H1 (cell line): ENCODE data around the gene ARHGEF40. TPM values are rescaled to one million over a fixed set of nuclear protein-coding genes. Genes with fewer than 3 reads are reported as not detected.

ENCODE experiments used
- CTCF ChIA-PET: fragments of 300-600 bp; sonication (Branson Sonifier 250); formaldehyde crosslinking; loops from one replicate; lab custom pipeline; 2021; ENCODE audit not compliant: partially characterized antibody; lab: Charles Lee
- POLR2A ChIA-PET: fragments of 300-600 bp; sonication (Branson Sonifier 250); formaldehyde crosslinking; loops from one replicate; lab custom pipeline; 2021; ENCODE audit warnings: inconsistent platforms; ENCODE audit not compliant: partially characterized antibody; lab: Charles Lee
- DNase-seq, 2 experiments: peaks; one replicate each; pipeline versions ENCODE4 v3.0.0 to v3.0.0-alpha.2; 2010 to 2022; ENCODE audit warnings: low spot score in 2 of 2, low read depth in 1 of 2, mixed read lengths in 1 of 2
- FAIRE-seq: peaks from 2 replicates; lab custom pipeline; 2011; peaks lifted over from hg19 to GRCh38; lab: Jason Lieb, UNC
- H2AFZ ChIP-seq: 2 replicates; pipeline ENCODE4 v1.8.1; 2012; ENCODE audit warnings: low read length, inconsistent platforms
- H2AK5ac ChIP-seq: 2 replicates; pipeline ENCODE4 v1.6.1; 2013; ENCODE audit warnings: low read depth, low read length
- H2BK120ac ChIP-seq: replicated peaks from 2 replicates; pipeline ENCODE3; 2013; ENCODE audit warnings: low read depth, low read length, inconsistent platforms
- H2BK12ac ChIP-seq: 2 replicates; pipeline ENCODE4 v1.6.1; 2013; ENCODE audit warnings: low read depth, low read length
- H2BK15ac ChIP-seq: 2 replicates; pipeline ENCODE4 v1.6.1; 2013; ENCODE audit warnings: low read length
- H2BK20ac ChIP-seq: 2 replicates; pipeline ENCODE4 v1.6.1; 2013; ENCODE audit warnings: low read length
- H2BK5ac ChIP-seq: 2 replicates; pipeline ENCODE4 v1.6.1; 2013; ENCODE audit warnings: low read depth, low read length
- H3K14ac ChIP-seq: 2 replicates; pipeline ENCODE4 v1.6.1; 2013; ENCODE audit warnings: inconsistent platforms; ENCODE audit not compliant: insufficient read length
- H3K18ac ChIP-seq: 2 replicates; pipeline ENCODE4 v1.6.1; 2013; ENCODE audit warnings: low read length; ENCODE audit errors: extremely low read depth
- H3K23ac ChIP-seq: 2 replicates; pipeline ENCODE4 v1.6.1; 2013; ENCODE audit warnings: inconsistent platforms; ENCODE audit not compliant: insufficient read length
- H3K23me2 ChIP-seq: 2 replicates; pipeline ENCODE4 v1.6.1; 2013; ENCODE audit warnings: low read depth, low read length
- H3K27ac ChIP-seq: 2 replicates; pipeline ENCODE4 v1.6.1; 2011; ENCODE audit warnings: low read depth, low read length, inconsistent platforms
- H3K27me3 ChIP-seq, 4 experiments: replicated peaks in 1 of 4; 1 replicate in 1 of 4; 2 replicates in 3 of 4; pipeline versions ENCODE4 v1.6.1 to v1.8.1; 2011 to 2013; ENCODE audit warnings: low read length in 3 of 4, mild to moderate bottlenecking in 3 of 4, inconsistent platforms in 2 of 4, mixed read lengths in 2 of 4, moderate library complexity in 1 of 4; ENCODE audit not compliant: control insufficient read depth in 3 of 4, insufficient read depth in 3 of 4; ENCODE audit errors: extremely low read depth in 1 of 4
- H3K36me3 ChIP-seq, 4 experiments: 2 replicates each; pipeline versions ENCODE4 v1.6.1 to v1.8.1; 2011 to 2013; ENCODE audit warnings: mild to moderate bottlenecking in 4 of 4, low read length in 3 of 4, moderate library complexity in 2 of 4, control low read depth in 1 of 4, inconsistent platforms in 1 of 4; ENCODE audit not compliant: insufficient read depth in 4 of 4, control insufficient read depth in 2 of 4
- H3K4ac ChIP-seq: replicated peaks from 2 replicates; pipeline ENCODE3; 2013; ENCODE audit warnings: low read length, low read depth, mixed read lengths, inconsistent platforms; ENCODE audit not compliant: insufficient read length
- H3K4me1 ChIP-seq, 4 experiments: replicated peaks in 1 of 4; 1 replicate in 1 of 4; 2 replicates in 3 of 4; pipeline versions ENCODE4 v1.6.1 to v1.8.1; 2011 to 2013; ENCODE audit warnings: low read length in 3 of 4, inconsistent platforms in 2 of 4, mixed read lengths in 1 of 4; ENCODE audit not compliant: insufficient read depth in 4 of 4, control insufficient read depth in 3 of 4
- H3K4me2 ChIP-seq, 2 experiments: 2 replicates each; pipeline versions ENCODE4 v1.6.1 to v1.8.1; 2011 to 2013; ENCODE audit warnings: low read depth in 2 of 2, low read length in 2 of 2, control low read depth in 1 of 2, inconsistent platforms in 1 of 2, mild to moderate bottlenecking in 1 of 2; ENCODE audit not compliant: insufficient read depth in 1 of 2
- H3K4me3 ChIP-seq, 4 experiments: fragments of 200-600, 300-600 bp in 1 of 4; sonication (generic), shearing (Covaris generic), sonication (Bioruptor Twin) in 1 of 4; 2 replicates each; pipeline versions ENCODE4 v1.5.1 to v1.8.1; 2011 to 2016; ENCODE audit warnings: low read length in 4 of 4, low read depth in 3 of 4, control low read depth in 2 of 4, inconsistent platforms in 2 of 4, mild to moderate bottlenecking in 2 of 4, mixed read lengths in 1 of 4, moderate library complexity in 1 of 4; ENCODE audit not compliant: insufficient read depth in 2 of 4; ENCODE audit errors: extremely low read depth in 1 of 4
- H3K56ac ChIP-seq: replicated peaks from 2 replicates; pipeline ENCODE3; 2013; ENCODE audit warnings: low read depth, mild to moderate bottlenecking, mixed read lengths, low read length, inconsistent platforms; ENCODE audit not compliant: insufficient read length
- H3K79me1 ChIP-seq: 2 replicates; pipeline ENCODE4 v1.6.1; 2013; ENCODE audit warnings: low read depth, low read length, control low read depth
- H3K79me2 ChIP-seq, 2 experiments: 2 replicates each; pipeline versions ENCODE4 v1.6.1 to v1.8.1; 2012 to 2013; ENCODE audit warnings: low read length in 2 of 2, mild to moderate bottlenecking in 2 of 2, inconsistent platforms in 1 of 2; ENCODE audit not compliant: insufficient read depth in 2 of 2, control insufficient read depth in 1 of 2
- H3K9ac ChIP-seq, 4 experiments: replicated peaks in 1 of 4; 1 replicate in 1 of 4; 2 replicates in 3 of 4; pipeline versions ENCODE4 v1.6.1 to v1.8.1; 2011 to 2013; ENCODE audit warnings: low read depth in 3 of 4, low read length in 3 of 4, control low read depth in 2 of 4, mild to moderate bottlenecking in 2 of 4, moderate library complexity in 2 of 4, inconsistent platforms in 1 of 4; ENCODE audit errors: extremely low read depth in 1 of 4
- H3K9me3 ChIP-seq, 2 experiments: 2 replicates each; pipeline versions ENCODE4 v1.6.1 to v1.8.1; 2012 to 2013; ENCODE audit warnings: mild to moderate bottlenecking in 2 of 2, moderate library complexity in 2 of 2, control low read depth in 1 of 2, inconsistent platforms in 1 of 2, low read depth in 1 of 2, low read length in 1 of 2, mixed read lengths in 1 of 2; ENCODE audit not compliant: insufficient read depth in 2 of 2
- H4K20me1 ChIP-seq, 2 experiments: replicated peaks in 1 of 2; 2 replicates each; pipeline versions ENCODE3 to v1.8.1; 2011 to 2013; ENCODE audit warnings: inconsistent platforms in 2 of 2, low read length in 2 of 2, mild to moderate bottlenecking in 1 of 2; ENCODE audit not compliant: insufficient read depth in 2 of 2, control insufficient read depth in 1 of 2
- H4K5ac ChIP-seq: 2 replicates; pipeline ENCODE4 v1.6.1; 2013; ENCODE audit warnings: low read length, low read depth, mixed read lengths, inconsistent platforms; ENCODE audit not compliant: insufficient read length
- H4K8ac ChIP-seq: 2 replicates; pipeline ENCODE4 v1.8.0; 2013; ENCODE audit warnings: mild to moderate bottlenecking, moderate library complexity, low read length, inconsistent platforms; ENCODE audit not compliant: insufficient read depth; ENCODE audit errors: extremely low read depth
- H4K91ac ChIP-seq: replicated peaks from 2 replicates; pipeline ENCODE3; 2013; ENCODE audit warnings: low read length, mixed read lengths, inconsistent platforms; ENCODE audit not compliant: insufficient read length
- TAF1 ChIP-seq: IDR thresholded peaks from 2 replicates; pipeline ENCODE4 v1.6.1; 2011; ENCODE audit warnings: mild to moderate bottlenecking, low read depth, low read length
- WGBS, 2 experiments: shearing (Covaris generic) in 1 of 2; methylation state at CpG; one replicate each; pipeline versions ENCODE4 v1.1.6 to v1.1.7; 2013 to 2015; ENCODE audit warnings: low lambda C conversion rate in 2 of 2, mixed read lengths in 2 of 2, inconsistent platforms in 1 of 2, low coverage in 1 of 2, missing lambda C conversion rate in 1 of 2; ENCODE audit not compliant: insufficient replicate concordance in 2 of 2, insufficient coverage in 1 of 2, insufficient read length in 1 of 2; ENCODE audit errors: extremely low coverage in 1 of 2, missing lambda C conversion rate in 1 of 2; 5-methylcytosine and 5-hydroxymethylcytosine counted together
- polyA plus RNA-seq, 7 experiments: library from polyadenylated mRNA; depleted of rRNA in 3 of 7; stranded (reverse) in 5 of 7; unstranded in 2 of 7; fragments of >200 nt in 5 of 7; fragments of 200-250 nt in 2 of 7; gene quantifications; 1 replicate in 5 of 7; 2 replicates in 1 of 7; 4 replicates in 1 of 7; pipeline versions ENCODE4 v1.2.1 to v1.2.3, GENCODE V29; 2011 to 2013; ENCODE audit warnings: missing spikeins in 2 of 7, mixed read lengths in 2 of 7
- total RNA-seq: library from RNA; stranded (reverse); fragmentation: NEBNext Ultra II Directional; extraction: Animal tissue kit (Norgen Biotek cat#: 25700); gene quantifications from 2 replicates; pipeline ENCODE4 v1.2.1, GENCODE V29; 2021

ARHGEF40 gene
- total and polyA plus RNA-seq, 2 of the 8 experiments (the other 6 are each of a cell fraction or from before 2014, with no cell fraction given), result 53.1 to 101 TPM

DNA sequence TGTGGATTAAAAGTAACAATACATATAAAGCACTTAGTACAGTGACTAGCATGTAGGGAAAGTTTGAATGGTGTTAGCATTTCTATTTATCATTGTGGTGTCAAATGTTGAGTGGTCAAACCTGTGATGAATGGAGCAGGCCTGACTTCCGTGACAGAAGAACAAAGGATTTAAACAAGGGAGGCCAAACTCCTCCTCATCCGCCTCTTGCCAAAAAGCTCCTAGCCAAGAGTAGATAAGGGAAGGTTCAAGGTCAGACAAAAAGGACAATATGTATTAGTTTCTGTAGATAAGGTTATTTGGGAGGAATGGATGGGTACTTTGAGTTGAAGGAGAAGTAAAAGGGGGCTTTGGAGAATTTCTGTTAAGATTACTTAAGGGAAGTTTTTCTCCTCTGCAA, 21.5 kb upstream of the ARHGEF40 start:
- CTCF ChIA-PET, result interaction anchor here (1.0 to 3.7 kb wide), 9 partner anchors 9 to 88 kb away, joined by 3 to 28 read pairs (median 4); partner anchors contain the start of gene RNASE8
- FAIRE-seq, result no peak
- H3K4me2 ChIP-seq, result no peak overlapping the region

More for the DNA sequence above, 21.5 kb upstream of the ARHGEF40 start:
- Histone ChIP-seq H2BK120ac (no peak overlapping the region), H3K4me1 (no peaks in the 10 kb centered on the region), H3K4ac (no peak overlapping the region), H3K23me2 (no peaks in the 10 kb centered on the region), H4K91ac (no peak overlapping the region), H4K20me1 (no peaks in the 10 kb centered on the region), H3K23ac (no peak overlapping the region), H2BK15ac (no peak overlapping the region), H3K36me3 (no peaks in the 10 kb centered on the region), H2AFZ (no peak overlapping the region), H3K79me2 (no peaks in the 10 kb centered on the region), H3K27me3 (no peaks in the 10 kb centered on the region), H3K9me3 (no peaks in the 10 kb centered on the region), H2BK20ac (no peak overlapping the region), H4K8ac (no peak overlapping the region), H3K14ac (no peak overlapping the region), H3K56ac (no peak overlapping the region), H4K5ac (no peak overlapping the region), H2BK12ac (no peak overlapping the region), H3K18ac (no peak overlapping the region), H3K79me1 (no peaks in the 10 kb centered on the region), H3K4me3 (no peak overlapping the region), H2BK5ac (no peak overlapping the region), H3K27ac (no peak overlapping the region), H3K9ac (no peak overlapping the region), H2AK5ac (no peak overlapping the region)
- 95% methylated on average over 2 of the region's 2 CpGs; no CpG with 5 or more reads in 1 of the 2 experiments for WGBS, 2 experiments
- TF ChIP-seq TAF1, result no peak
- POLR2A ChIA-PET, result interaction anchor here (0.6 to 1.3 kb wide), 2 partner anchors 9 to 470 kb away, joined by 3 read pairs; no protein-coding TSS in a partner anchor
- no peak for DNase-seq
